ENCODE results near the gene SHISA9. TPM values are rescaled to one million over a fixed set of nuclear protein-coding genes. Genes with fewer than 3 reads are reported as not detected.

SHISA9 gene
- total RNA-seq, 2 donors from 2014 or later, result 0.21 to 3.4 TPM

DNA sequence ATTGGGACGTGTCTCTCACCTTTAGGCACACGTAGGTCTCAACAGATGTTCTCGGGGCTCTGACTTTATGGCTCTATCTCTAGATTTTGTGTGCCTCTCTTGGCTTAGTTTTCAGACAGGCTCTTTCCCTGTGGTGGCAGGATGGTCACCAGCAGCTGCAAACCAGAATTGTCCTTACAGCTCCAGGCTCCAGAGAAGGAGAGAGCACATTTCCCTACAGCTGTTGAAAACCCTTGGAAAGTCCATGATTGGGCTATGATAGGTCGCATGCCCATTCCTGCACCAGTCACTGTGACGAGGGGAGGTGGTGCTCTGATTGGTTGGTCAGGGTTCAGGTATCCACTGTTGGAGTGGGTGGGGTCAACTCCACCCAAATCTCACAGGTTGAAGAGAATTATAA, 41.5 kb downstream of the SHISA9 start:
- Histone ChIP-seq H3K4me3 (no peak overlapping the region), H3K27me3 (replicated peaks; ENCODE audit: insufficient read depth) (no peaks in the 10 kb centered on the region), H3K9me3 (no peaks in the 10 kb centered on the region), H3K27ac (no peak overlapping the region), H3K36me3 (no peaks in the 10 kb centered on the region), H3K4me1 (ENCODE audit: control insufficient read depth in 1 of 2, low read depth in 2 of 2) (no peaks in the 10 kb centered on the region)
- no peak for ATAC-seq (ENCODE audit: insufficient number of reproducible peaks, low FRiP score, low read depth)
- no peak for DNase-seq (ENCODE audit: low spot score)
- no peak for TF ChIP-seq CTCF (IDR thresholded peaks at IDR 0.05)

DNA sequence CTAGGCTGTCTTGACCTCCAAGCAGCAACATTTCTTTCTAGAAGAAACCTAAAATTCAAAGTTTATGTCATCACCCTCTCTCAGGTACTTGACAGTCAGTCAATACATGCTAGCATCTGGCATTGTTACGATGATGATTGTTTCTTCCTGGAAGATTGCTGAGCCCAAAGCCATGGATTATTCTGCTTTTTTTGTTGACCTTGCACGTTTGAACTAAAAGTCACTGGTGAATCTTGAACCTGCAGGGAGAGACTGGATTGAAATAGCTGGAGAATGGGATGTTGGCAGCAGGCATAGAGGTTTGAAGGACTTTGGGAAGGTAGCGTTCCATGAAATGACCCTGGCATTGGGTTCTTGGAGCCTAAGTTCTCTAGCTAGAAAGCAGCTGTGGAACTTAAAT, 42.9 kb downstream of the SHISA9 start:
- Histone ChIP-seq H3K27ac (no peak overlapping the region), H3K36me3 (no peaks in the 10 kb centered on the region), H3K27me3 (replicated peaks; ENCODE audit: insufficient read depth) (no peaks in the 10 kb centered on the region), H3K9me3 (no peaks in the 10 kb centered on the region), H3K4me3 (no peak overlapping the region), H3K4me1 (ENCODE audit: control insufficient read depth in 1 of 2, low read depth in 2 of 2) (no peaks in the 10 kb centered on the region)
- ATAC-seq (ENCODE audit: insufficient number of reproducible peaks, low FRiP score, low read depth) (no peak), DNase-seq (ENCODE audit: low spot score) (no peak)
- TF ChIP-seq CTCF (IDR thresholded peaks at IDR 0.05), result no peak

- ATAC-seq (ENCODE audit: insufficient number of reproducible peaks, low FRiP score, low read depth), result no peak
- H3K27ac ChIP-seq, result no peak overlapping the region
- TF ChIP-seq CTCF (IDR thresholded peaks at IDR 0.05), result no peak
- no peaks in the 10 kb centered on the region for H3K4me1 ChIP-seq (ENCODE audit: control insufficient read depth in 1 of 2, low read depth in 2 of 2)
- no peaks in the 10 kb centered on the region for H3K36me3 ChIP-seq
- DNase-seq (ENCODE audit: low spot score), result no peak
- H3K9me3 ChIP-seq, result no peaks in the 10 kb centered on the region
- H3K4me3 ChIP-seq, result no peak overlapping the region
- H3K27me3 ChIP-seq (replicated peaks; ENCODE audit: insufficient read depth), result no peaks in the 10 kb centered on the region
Measured at GRCh38 chr16:12951392-12951791, 50.0 kb downstream of the SHISA9 start.

DNA sequence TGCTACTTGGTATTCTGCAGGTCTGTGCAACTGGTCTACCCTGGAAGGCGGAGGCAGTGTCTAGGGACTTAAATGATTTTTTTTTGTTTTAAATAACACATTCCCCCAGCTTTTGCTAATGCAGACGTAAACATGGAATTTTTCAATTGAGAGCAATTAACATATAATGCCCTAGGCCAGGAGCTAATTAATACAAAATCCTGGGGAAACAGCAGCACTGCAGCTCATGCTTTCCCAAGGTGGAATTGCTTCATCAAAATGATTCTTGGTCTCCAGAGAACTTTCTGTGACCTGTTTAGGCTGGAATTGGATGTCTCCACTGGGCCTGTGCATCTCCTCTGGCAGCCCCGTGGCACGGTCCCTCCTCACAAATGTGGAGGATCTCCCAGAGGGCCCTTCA, 50.6 kb downstream of the SHISA9 start:
- no peak for ATAC-seq (ENCODE audit: insufficient number of reproducible peaks, low FRiP score, low read depth)
- DNase-seq (ENCODE audit: low spot score), result no peak
- H3K27ac ChIP-seq, result no peak overlapping the region
- no peak overlapping the region for H3K4me3 ChIP-seq
- H3K4me1 ChIP-seq (ENCODE audit: control insufficient read depth in 1 of 2, low read depth in 2 of 2), result no peaks in the 10 kb centered on the region
- H3K9me3 ChIP-seq, result no peaks in the 10 kb centered on the region
- no peak for TF ChIP-seq CTCF (IDR thresholded peaks at IDR 0.05)
- no peaks in the 10 kb centered on the region for H3K27me3 ChIP-seq (replicated peaks; ENCODE audit: insufficient read depth)
- H3K36me3 ChIP-seq, result no peaks in the 10 kb centered on the region

DNA sequence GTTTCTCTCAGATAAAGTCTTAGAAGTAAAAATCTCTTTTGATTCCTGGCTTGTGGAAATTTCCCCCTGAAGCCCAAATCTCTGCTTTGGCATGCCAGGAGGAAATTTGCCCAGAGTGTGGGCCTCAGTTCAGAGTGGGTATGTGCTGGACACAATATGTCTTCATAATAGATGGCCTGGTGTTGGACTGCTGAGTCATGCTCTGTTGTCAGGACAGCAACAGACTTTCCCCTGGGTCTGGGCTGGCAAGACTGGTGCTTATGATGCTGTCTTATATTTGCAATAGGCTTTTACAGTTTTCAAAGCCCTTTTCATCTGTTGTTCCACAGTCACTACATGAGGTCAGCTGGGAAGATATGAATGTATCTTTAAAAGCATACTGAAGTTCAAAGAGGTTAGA, 57.0 kb downstream of the SHISA9 start:
- H3K4me3 ChIP-seq, result no peak overlapping the region
- DNase-seq (ENCODE audit: low spot score) (no peak), ATAC-seq (ENCODE audit: insufficient number of reproducible peaks, low FRiP score, low read depth) (no peak)
- peaks cover 0 to 13% of the 10 kb centered on the region in 2 donors for H3K4me1 ChIP-seq (ENCODE audit: control insufficient read depth in 1 of 2, low read depth in 2 of 2)
- H3K27ac ChIP-seq, result no peak overlapping the region
- H3K27me3 ChIP-seq (replicated peaks; ENCODE audit: insufficient read depth), result no peaks in the 10 kb centered on the region
- TF ChIP-seq CTCF (IDR thresholded peaks at IDR 0.05), result no peak
- H3K36me3 ChIP-seq, result no peaks in the 10 kb centered on the region
- no peaks in the 10 kb centered on the region for H3K9me3 ChIP-seq
